Ovary (tissue), 3 donors: ENCODE measurements around the gene TMEM126A.

Experiments used
- EP300 ChIP-seq: sonication (generic); formaldehyde crosslinking; IDR thresholded peaks from one replicate; pipeline ENCODE4 v1.6.1; 2017; ENCODE audit warnings: antibody characterized with exemption
- TF ChIP-seq, protein P1 (sequence below), 3 donors: fragments of 450-650 bp in 2 of 3; fragments of 200-600 bp in 1 of 3; IDR thresholded peaks; one replicate each; pipeline versions ENCODE4 v1.5.1 to v1.8.0; 2016 to 2022; ENCODE audit warnings: antibody characterized with exemption in 3 of 3, mild to moderate bottlenecking in 1 of 3
- donor health status: DM: no; HTN: no; CAD: no.

DNA sequence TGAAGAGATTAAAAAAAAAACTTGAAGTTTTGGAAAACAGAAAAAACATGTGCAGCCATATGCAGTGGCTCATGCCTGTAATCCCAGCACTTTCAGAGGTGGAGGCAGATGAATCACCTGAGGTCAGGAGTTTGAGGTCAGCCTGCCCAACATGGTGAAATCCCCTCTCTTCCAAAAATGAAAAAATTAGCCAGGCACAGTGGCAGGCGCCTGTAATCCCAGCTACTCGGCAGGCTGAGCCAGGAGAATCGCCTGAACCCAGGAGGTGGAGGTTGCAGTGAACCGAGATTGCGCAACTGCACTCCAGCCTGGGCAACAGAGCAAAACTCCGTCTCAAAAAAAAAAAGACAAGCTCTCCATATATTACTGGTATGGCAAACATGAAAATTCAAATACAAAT, 28.3 kb upstream of the TMEM126A start:
- TF ChIP-seq EP300, result no peak
- TF ChIP-seq, protein P1, sequence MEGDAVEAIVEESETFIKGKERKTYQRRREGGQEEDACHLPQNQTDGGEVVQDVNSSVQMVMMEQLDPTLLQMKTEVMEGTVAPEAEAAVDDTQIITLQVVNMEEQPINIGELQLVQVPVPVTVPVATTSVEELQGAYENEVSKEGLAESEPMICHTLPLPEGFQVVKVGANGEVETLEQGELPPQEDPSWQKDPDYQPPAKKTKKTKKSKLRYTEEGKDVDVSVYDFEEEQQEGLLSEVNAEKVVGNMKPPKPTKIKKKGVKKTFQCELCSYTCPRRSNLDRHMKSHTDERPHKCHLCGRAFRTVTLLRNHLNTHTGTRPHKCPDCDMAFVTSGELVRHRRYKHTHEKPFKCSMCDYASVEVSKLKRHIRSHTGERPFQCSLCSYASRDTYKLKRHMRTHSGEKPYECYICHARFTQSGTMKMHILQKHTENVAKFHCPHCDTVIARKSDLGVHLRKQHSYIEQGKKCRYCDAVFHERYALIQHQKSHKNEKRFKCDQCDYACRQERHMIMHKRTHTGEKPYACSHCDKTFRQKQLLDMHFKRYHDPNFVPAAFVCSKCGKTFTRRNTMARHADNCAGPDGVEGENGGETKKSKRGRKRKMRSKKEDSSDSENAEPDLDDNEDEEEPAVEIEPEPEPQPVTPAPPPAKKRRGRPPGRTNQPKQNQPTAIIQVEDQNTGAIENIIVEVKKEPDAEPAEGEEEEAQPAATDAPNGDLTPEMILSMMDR (IDR thresholded peaks at IDR 0.05), result no peak
